ENCODE results near the gene PIK3R4.
A peak's percentile ranks its signal among the peaks of the same experiment; 100 is the strongest.

The PIK3R4 gene

GRCh38 chr3:130688697-130689470, 57.7 kb downstream of the PIK3R4 start:
- no peak for DNase-seq (ENCODE audit: low spot score)

DNA sequence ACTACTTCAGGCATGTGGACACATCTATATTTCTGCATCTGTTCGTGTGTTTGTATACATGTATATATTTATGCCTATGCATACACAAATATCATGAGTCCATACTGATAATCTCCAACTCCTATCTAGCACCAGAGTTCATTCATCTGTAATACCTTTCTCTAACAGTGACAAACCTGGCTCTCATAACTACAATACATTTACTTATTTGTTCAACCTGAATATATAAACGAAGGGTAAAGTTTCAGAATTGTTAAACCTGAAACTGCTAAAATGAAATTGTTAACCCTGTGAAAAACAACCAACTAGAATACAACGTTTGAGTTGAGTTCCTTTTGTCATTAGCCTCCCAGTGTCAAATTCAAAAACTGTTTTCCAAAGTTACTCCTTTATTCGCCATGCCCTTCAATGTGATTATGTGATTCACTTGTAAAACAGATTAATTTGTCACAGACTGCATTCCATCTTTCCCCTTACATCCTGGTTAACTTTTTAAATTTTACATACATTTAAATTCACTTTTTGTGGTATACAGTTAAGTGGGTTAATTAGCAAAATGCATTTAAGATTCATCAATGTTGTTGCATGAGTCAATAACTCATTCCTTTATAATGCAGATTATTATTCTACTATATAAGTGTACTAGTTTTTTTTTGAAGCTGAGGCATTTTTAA, 58.5 kb downstream of the PIK3R4 start:
- no peak for DNase-seq (ENCODE audit: low spot score)

DNA sequence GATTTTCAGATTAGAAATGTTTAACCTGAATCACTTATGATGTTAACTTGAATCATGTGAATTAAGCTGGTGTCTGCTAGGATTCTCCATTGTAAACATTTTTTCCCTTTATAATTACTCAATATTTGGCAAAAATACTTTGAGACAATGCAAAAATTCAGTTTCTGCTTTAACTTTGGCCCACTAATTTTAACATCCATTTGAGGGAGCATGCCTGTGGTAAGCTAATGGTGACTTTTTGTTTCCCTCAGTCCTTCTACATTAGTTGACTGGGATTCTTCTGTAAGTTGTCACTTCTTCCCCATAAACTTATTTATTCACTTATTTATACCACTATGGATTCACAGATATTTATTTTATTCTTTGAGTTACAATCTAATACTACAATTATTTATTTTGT, 59.3 kb downstream of the PIK3R4 start:
- DNase-seq (ENCODE audit: low spot score) = no peak

DNA sequence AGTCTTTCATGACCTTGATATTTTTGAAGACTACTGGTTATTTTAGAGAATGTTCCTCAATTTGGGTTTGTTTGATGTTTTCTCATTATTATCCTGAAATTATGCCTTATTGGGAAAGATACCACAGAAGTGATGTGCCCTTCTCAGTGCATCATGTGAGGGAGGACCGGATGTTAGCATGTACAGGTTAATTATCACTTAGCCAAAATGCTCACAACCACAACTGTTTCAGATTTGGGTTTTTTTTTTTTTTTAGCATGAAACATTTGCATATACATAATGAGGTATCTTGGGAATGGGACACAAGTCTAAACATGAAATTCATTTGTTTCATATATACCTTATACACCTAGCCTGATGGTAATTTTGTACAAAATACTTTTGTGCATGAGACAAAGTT, 59.8 kb downstream of the PIK3R4 start:
- no peak for DNase-seq (ENCODE audit: low spot score)

- no peak for DNase-seq (ENCODE audit: low spot score)
These were observed 64.5 kb downstream of the PIK3R4 start for GRCh38 chr3:130682131-130682530.

GRCh38 chr3:130679218-130679617, 67.4 kb downstream of the PIK3R4 start:
- DNase-seq (ENCODE audit: low spot score) = no peak

- DNase-seq (ENCODE audit: low spot score) = no peak
These were observed 69.3 kb downstream of the PIK3R4 start for GRCh38 chr3:130677343-130677742.

DNA sequence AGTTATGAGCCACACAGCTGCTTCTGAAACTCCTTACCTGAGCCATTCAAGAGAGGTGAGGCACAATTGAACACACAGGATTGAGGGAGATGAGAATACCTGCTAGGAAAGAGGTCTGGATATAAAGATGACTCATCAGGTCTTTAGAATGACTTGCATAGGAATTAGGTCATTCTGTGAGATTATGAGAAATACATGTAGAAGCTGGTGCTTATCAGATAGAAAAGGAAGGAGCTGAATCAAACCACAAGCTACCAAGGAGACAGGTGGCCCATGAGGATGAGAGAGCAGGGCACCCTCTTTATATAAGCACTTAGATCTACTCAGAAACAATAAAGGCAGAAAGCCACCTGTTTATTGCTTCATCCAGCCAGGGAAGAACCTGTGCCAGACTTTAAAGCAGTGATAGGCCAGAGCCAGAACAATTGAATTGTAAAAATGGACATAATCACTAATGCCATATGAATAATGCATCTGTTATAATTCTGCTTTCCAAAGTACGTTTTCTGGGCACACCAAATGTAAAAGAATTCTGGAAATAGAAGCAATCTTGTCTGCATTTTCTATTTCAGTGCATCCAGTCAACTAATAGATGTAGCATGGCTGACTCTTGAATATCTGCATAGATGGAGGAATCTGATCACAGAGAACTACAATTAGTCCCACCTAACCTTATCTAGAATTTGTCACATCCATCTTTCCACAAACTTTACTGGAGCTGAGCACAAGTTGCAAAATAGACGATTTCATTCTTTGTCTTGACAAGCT, 74.9 kb downstream of the PIK3R4 start:
- DNase-seq (ENCODE audit: low spot score) = peak; percentile 4

GRCh38 chr3:130669740-130670139, 76.9 kb downstream of the PIK3R4 start:
- no peak for DNase-seq (ENCODE audit: low spot score)

DNA sequence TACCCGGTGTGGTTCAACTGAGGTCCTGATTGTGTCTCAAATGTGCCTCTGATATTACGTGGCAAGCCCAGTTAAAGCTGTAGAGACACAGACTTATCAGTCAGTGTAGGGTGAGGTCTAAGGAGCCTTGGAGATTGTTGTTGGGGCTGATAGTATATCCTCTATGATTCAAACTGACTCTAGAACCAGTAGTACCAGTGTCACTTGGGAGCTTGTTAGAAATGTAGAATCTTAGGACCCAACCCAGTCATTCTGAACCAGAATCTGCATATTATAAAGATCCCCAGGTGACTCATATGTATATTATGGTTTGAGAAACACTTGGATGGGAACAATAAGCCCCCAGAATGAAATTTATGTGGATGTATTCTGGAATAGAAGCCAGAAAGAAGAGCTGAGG, 83.5 kb downstream of the PIK3R4 start:
- DNase-seq (ENCODE audit: low spot score) = no peak

DNA sequence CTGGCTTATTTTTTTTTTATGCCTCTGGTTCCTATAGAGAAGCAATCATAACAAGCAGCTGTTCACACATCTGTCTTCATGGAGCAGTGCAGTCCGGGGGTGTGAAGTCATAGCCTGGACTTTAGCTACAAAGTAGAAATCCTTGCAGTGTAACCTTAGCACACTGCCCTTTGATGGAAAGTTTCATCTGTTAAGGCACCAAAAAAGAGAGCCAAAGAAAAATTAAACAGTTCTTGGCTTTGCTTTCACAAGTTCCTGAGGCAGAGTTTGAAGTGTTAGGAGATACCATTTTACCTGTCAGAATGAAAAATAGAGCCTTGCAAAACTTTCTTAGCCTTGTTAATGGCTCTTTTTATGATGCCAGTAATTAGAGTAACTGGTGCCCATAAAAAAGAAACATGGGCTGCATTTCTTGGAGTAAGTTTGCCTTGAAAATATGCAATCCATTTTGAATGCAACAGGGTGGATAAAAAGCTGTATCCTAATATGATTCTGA, 84.1 kb downstream of the PIK3R4 start:
- DNase-seq (ENCODE audit: low spot score) = no peak

DNA sequence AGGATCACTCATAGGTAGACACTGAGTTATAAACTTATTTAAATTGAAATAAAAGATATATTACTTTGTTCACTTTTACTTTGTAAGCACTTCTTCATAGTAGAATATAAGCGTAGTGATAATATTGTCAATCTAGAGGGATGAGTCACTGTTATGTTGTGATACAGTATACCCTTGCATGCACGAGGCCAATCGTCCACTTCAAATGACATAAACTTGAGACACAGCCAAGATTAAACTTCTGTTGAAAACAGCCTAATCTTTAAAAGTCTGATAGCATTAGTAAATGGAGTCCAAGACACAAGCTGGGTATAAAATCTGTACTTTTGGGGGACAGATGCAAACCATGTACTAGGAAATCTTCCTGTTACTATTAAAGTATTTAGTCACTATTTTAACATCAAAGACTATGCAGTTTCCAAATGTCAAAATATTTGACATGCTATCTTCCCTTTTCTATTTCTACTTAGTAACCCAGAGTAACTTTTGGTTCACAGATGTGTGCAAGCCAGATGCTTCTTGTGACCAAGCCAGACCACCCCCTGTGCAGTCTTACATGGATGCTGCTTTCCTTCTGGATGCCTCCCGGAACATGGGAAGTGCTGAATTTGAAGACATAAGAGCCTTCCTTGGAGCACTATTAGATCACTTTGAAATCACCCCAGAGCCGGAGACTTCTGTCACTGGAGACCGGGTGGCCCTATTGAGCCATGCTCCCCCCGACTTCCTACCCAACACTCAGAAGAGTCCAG, 85.3 kb downstream of the PIK3R4 start:
- no peak for DNase-seq (ENCODE audit: low spot score)

GRCh38 chr3:130659911-130660310, 86.7 kb downstream of the PIK3R4 start:
- no peak for DNase-seq (ENCODE audit: low spot score)

DNA sequence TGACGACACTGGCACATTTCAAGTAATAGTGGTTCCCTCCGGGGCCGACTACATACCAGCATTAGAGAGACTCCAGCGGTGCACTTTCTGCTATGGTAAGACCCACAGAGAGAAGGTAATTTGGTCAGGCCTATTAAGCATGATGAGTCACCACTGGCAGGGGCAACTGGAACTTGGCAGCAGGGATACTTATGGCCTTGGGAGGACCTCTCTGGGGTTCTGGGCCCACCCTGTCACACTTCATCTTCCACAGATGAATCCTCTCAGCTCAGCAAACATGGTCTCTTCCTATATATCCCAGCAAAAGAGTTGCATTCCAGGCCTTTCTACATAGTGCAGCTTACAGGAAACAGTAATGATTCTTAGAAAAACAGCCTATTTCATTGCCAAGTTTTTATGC, 88.0 kb downstream of the PIK3R4 start:
- DNase-seq (ENCODE audit: low spot score) = no peak

- no peak for DNase-seq (ENCODE audit: low spot score)
These were observed 90.0 kb downstream of the PIK3R4 start for GRCh38 chr3:130656627-130657026.

GRCh38 chr3:130654921-130655320, 91.7 kb downstream of the PIK3R4 start:
- DNase-seq (ENCODE audit: low spot score) = no peak

- no peak for DNase-seq (ENCODE audit: low spot score)
These were observed 92.5 kb downstream of the PIK3R4 start for GRCh38 chr3:130654091-130654490.

GRCh38 chr3:130649061-130649654, 97.5 kb downstream of the PIK3R4 start:
- no peak for DNase-seq (ENCODE audit: low spot score)

DNA sequence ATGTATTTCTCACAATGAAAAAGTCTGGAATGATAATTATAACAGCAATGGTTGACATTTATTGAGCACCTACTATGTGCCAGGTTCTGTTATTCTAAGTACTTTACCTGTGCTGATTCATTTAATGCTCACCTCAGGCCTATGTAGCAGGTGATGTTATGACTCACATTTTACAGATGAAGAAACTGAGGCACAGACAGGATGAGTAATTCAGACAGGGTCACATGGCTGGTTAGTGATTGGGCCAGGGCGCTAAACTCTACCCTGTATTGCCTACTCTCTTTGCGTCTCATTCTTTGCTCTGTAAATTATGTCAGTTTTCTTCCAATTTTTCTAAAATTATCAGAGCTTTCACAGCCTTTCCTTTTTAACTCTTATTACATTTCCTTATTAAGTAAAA, 98.3 kb downstream of the PIK3R4 start:
- no peak for DNase-seq (ENCODE audit: low spot score)

DNA sequence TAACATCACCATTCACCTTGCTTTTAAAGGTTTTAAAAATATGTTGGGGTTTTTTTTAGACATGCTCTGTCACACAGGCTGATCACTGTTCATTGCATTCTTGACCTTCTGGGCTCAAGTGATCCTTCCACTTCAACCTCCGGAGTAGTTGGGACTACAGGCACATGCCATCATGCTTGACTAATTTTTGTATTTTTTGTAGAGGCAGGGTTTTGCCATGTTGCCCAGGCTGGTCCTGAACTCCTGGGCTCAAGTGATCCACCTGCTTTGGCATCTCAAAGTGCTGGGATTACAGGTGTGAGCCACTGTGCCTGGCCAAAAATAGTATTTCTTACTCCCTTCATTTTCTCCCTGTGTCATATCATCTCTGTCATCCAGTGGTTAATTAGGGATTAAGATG, 101.4 kb downstream of the PIK3R4 start:
- DNase-seq (ENCODE audit: low spot score) = no peak

GRCh38 chr3:130644628-130645253, 101.9 kb downstream of the PIK3R4 start:
- no peak for DNase-seq (ENCODE audit: low spot score)

Data from SW480 (cell line).